ENCODE results near the gene TRMT1. TPM values are rescaled to one million over a fixed set of nuclear protein-coding genes. Genes with fewer than 3 reads are reported as not detected.

The TRMT1 gene
- total and polyA plus RNA-seq, 2 of the 8 experiments (the other 6 are each of a cell fraction or from before 2014, with no cell fraction given): 77.4 to 99.3 TPM

DNA sequence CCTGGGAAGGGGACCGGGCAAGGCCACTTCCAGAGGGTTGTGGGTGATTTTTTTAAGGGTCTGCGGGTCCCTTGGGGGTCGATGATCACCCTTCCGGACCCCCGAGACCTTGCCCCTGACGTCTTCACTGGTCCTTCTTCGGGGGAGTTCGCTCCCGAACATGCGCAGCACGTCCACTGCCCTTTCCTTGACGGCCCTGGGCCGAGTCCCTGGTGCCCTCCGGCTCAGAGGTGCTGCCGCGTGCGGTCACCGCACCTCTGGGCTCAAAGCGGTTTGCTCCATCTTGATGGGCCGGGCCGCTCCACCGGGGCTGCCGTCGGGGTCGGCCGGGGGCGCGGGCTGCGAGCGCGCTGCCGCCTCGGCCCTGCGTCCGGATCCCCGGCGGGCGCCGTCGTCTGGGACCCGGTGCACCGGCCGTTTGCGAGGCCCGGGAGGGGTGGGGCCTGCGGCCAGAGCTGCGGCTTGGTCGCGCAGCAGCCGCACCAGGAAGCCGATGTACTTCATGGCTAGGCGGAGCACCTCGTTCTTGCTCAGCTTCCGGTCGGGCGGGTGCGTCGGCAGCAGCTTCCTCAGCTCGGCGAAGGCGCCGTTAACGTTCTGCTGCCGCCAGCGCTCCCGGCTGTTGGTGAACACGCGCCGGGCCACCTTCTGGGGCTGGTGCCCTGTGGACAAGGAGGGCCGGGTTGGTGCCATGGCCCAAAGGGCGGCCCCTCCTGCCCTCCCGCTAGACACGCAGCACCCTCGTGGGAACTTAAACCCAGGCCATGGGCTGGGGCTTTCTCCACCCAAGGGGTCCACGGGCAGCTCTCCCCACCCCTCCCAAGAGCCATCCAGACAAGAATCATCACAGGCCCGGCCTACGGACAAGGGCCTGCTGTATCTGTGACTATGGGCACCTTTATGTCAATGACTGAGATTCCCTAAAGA, 17.2 kb downstream of the TRMT1 start:
- Histone ChIP-seq H3K36me3 (ENCODE audit: control insufficient read depth in 2 of 4, insufficient read depth in 4 of 4, low read length in 3 of 4) (no peaks in the 10 kb centered on the region), H2BK5ac (ENCODE audit: low read depth, low read length) (no peak overlapping the region), H3K4ac (replicated peaks; ENCODE audit: insufficient read length, low read depth, low read length) (no peak overlapping the region), H3K18ac (ENCODE audit: extremely low read depth, low read length) (peak overlapping the region; percentile 71), H3K14ac (ENCODE audit: insufficient read length) (no peak overlapping the region), H3K4me1 (replicated peaks in 1 of 4; ENCODE audit: control insufficient read depth in 3 of 4, insufficient read depth in 4 of 4, low read length in 3 of 4) (peaks cover 0 to 28% (median 13%) of the 10 kb centered on the region in 4 experiments; a peak in 5 of 7 replicates), H3K23ac (ENCODE audit: insufficient read length) (no peak overlapping the region), H4K20me1 (replicated peaks in 1 of 2; ENCODE audit: control insufficient read depth in 1 of 2, insufficient read depth in 2 of 2, low read length in 2 of 2) (peaks cover 2 to 16% of the 10 kb centered on the region in 2 experiments), H3K23me2 (ENCODE audit: low read depth, low read length) (peaks cover 9% of the 10 kb centered on the region; the same call in 1 of the 2 replicates), H2BK120ac (replicated peaks; ENCODE audit: low read depth, low read length) (no peak overlapping the region), H2BK12ac (ENCODE audit: low read depth, low read length) (no peak overlapping the region), H2BK15ac (ENCODE audit: low read length) (no peak overlapping the region; the same call in 1 of the 2 replicates), H4K5ac (ENCODE audit: insufficient read length, low read depth, low read length) (no peak overlapping the region), H3K27me3 (replicated peaks in 1 of 4; ENCODE audit: control insufficient read depth in 3 of 4, extremely low read depth in 1 of 4, insufficient read depth in 3 of 4, low read length in 3 of 4) (peaks cover 33 to 80% (median 67%) of the 10 kb centered on the region in 4 experiments), H3K56ac (replicated peaks; ENCODE audit: insufficient read length, low read depth, low read length) (no peak overlapping the region), H3K79me2 (ENCODE audit: control insufficient read depth in 1 of 2, insufficient read depth in 2 of 2, low read length in 2 of 2) (no peaks in the 10 kb centered on the region), H3K4me2 (ENCODE audit: insufficient read depth in 1 of 2, low read depth in 2 of 2, low read length in 2 of 2) (peak overlapping the region; percentile 64 to 85), H3K79me1 (ENCODE audit: low read depth, low read length) (no peaks in the 10 kb centered on the region), H3K27ac (ENCODE audit: low read depth, low read length) (no peak overlapping the region), H2BK20ac (ENCODE audit: low read length) (no peak overlapping the region), H4K8ac (ENCODE audit: extremely low read depth, insufficient read depth, low read length) (peak overlapping the region; percentile 69), H2AFZ (ENCODE audit: low read length) (no peak overlapping the region), H2AK5ac (ENCODE audit: low read depth, low read length) (peak overlapping the region; percentile 53; the same call in 1 of the 2 replicates), H3K9me3 (ENCODE audit: insufficient read depth in 2 of 2, low read depth in 1 of 2, low read length in 1 of 2) (no peaks in the 10 kb centered on the region), H3K4me3 (ENCODE audit: extremely low read depth in 1 of 4, insufficient read depth in 2 of 4, low read depth in 3 of 4, low read length in 4 of 4) (peak overlapping the region in 3 of 4 experiments; percentile 1 to 50 (median 12); a peak in 6 of 8 replicates), H4K91ac (replicated peaks; ENCODE audit: insufficient read length, low read length) (no peak overlapping the region), H3K9ac (replicated peaks in 1 of 4; ENCODE audit: extremely low read depth in 1 of 4, low read depth in 3 of 4, low read length in 3 of 4) (no peak overlapping the region)
- no peak for FAIRE-seq
- 12% methylated on average over 76 of the region's 77 CpGs; no CpG with 5 or more reads in 1 of the 2 experiments for WGBS, 2 experiments (ENCODE audit: extremely low coverage in 1 of 2, insufficient coverage in 1 of 2, insufficient read length in 1 of 2, insufficient replicate concordance in 2 of 2, low coverage in 1 of 2, low lambda C conversion rate in 2 of 2, missing lambda C conversion rate in 1 of 2)
- peak in 1 of 2 experiments; percentile 74 for DNase-seq (ENCODE audit: low read depth in 1 of 2, low spot score in 2 of 2)
- ChIA-PET POLR2A (ENCODE audit: partially characterized antibody) (interaction anchor here (0.6 to 11.6 kb wide), 7 partner anchors 13 to 74 kb away, joined by 3 to 141 read pairs (median 4); partner anchors contain the start of genes IER2, NACC1, STX10 and TRMT1), CTCF (ENCODE audit: partially characterized antibody) (interaction anchor here (0.6 to 2.9 kb wide), 6 partner anchors 41 to 134 kb away, joined by 3 to 16 read pairs (median 9); no protein-coding TSS in a partner anchor)
- no peak for TF ChIP-seq BACH1 (IDR thresholded peaks at IDR 0.05; ENCODE audit: low read length)

Data from H1 (cell line).